Pancreas (tissue), 10 donors: ENCODE data around the gene KIF22. TPM values are rescaled to one million over a fixed set of nuclear protein-coding genes. Genes with fewer than 3 reads are reported as not detected.
A peak's percentile ranks its signal among the peaks of the same experiment; 100 is the strongest.

Source experiments
- ATAC-seq, 4 donors: fragments of 200-7000 bp; cut with Tn5 transposase; one replicate each; pipeline versions ENCODE4 v1.8.0 to v1.9.1; 2020; ENCODE audit warnings: mild to moderate bottlenecking in 4 of 4, moderate library complexity in 4 of 4
- DNase-seq, 6 donors: peaks; one replicate each; pipeline ENCODE4 v3.0.0-alpha.2; 2020
- FAIRE-seq: peaks from 2 replicates; lab custom pipeline; 2012; peaks lifted over from hg19 to GRCh38; lab: Jason Lieb, UNC
- H3K27ac ChIP-seq, 4 donors: fragments of 200-600 bp; sonication (generic); 1 replicate in 3 of 4; 2 replicates in 1 of 4; pipeline versions ENCODE4 v1.5.0 to v1.8.0; 2020
- H3K27me3 ChIP-seq, 4 donors: fragments of 200-600 bp; one replicate each; pipeline ENCODE4 v1.8.0; 2021
- H3K36me3 ChIP-seq, 3 donors: fragments of 200-600 bp; sonication (generic) in 1 of 3; one replicate each; pipeline versions ENCODE4 v1.5.0 to v1.8.0; 2020 to 2021
- H3K4me1 ChIP-seq, 3 donors: fragments of 200-600 bp; one replicate each; pipeline ENCODE4 v1.8.0; 2021
- H3K4me3 ChIP-seq, 4 donors: fragments of 200-600 bp; sonication (generic) in 2 of 4; one replicate each; pipeline versions ENCODE4 v1.5.0 to v1.8.0; 2020 to 2021
- H3K9me3 ChIP-seq, 4 donors: fragments of 200-600 bp; one replicate each; pipeline ENCODE4 v1.8.0; 2021
- WGBS, 2 donors: extraction: QIAGEN DNeasy Blood & Tissue Kit; methylation state at CpG; one replicate each; pipeline ENCODE4 v1.1.7; 2013; 5-methylcytosine and 5-hydroxymethylcytosine counted together
- intact Hi-C, 3 donors: fragments of 100-400 bp; cut with DNase I; formaldehyde crosslinking; loops; one replicate each; pipeline versions ENCODE4 v1.11.1 to v1.14.2; 2022
- polyA plus RNA-seq, 2 donors: library from polyadenylated mRNA; stranded (reverse); fragments of 200-250 nt; gene quantifications; one replicate each; pipeline ENCODE4 v1.2.3, GENCODE V29; 2013
- total RNA-seq, 6 donors: library from RNA; stranded (reverse); fragmentation: NEBNext Ultra II Directional in 4 of 6; extraction: Animal tissue kit (Norgen Biotek cat#: 25700) in 4 of 6; gene quantifications; one replicate each; pipeline versions ENCODE4 v1.2.1 to v1.2.4, GENCODE V29; 2021 to 2023
- TF ChIP-seq, protein P1 (sequence below), 4 donors: fragments of 200-600 bp; sonication (generic) in 3 of 4; IDR thresholded peaks; one replicate each; pipeline versions ENCODE4 v1.5.0 to v1.8.0; 2021; ENCODE audit warnings: antibody characterized with exemption in 4 of 4
- donor health status: healthy with polysubstance abuse.
- donor health status: DM: no; HTN: no; CAD: no; lungs with moderate emphysema.
- donor health status: DM: no; HTN: no; CAD: no.
- donor health status: control.
- donor health status: control.
- donor health status: Bipolar disorder and iron deficiency.
- donor health status: DM: yes; HTN: yes; CAD: no.
- donor health status: DM: no; HTN: no; CAD: no.
- donor health status: DM: no; HTN: no; CAD: no.
- donor health status: DM: yes; HTN: yes; CAD: no.

The KIF22 gene
- total and polyA plus RNA-seq, 8 donors = 7.7 to 51.2 (median 13.9) TPM

- Histone ChIP-seq H3K27ac (no peak overlapping the region), H3K27me3 (no peaks in the 10 kb centered on the region), H3K36me3 (no peaks in the 10 kb centered on the region), H3K4me3 (no peak overlapping the region), H3K4me1 (peaks cover 9 to 16% (median 11%) of the 10 kb centered on the region in 3 donors), H3K9me3 (no peaks in the 10 kb centered on the region)
- DNase-seq = no peak
- no peak for FAIRE-seq
- intact Hi-C loops = no loop called here
- ATAC-seq = no peak
- TF ChIP-seq, protein P1, sequence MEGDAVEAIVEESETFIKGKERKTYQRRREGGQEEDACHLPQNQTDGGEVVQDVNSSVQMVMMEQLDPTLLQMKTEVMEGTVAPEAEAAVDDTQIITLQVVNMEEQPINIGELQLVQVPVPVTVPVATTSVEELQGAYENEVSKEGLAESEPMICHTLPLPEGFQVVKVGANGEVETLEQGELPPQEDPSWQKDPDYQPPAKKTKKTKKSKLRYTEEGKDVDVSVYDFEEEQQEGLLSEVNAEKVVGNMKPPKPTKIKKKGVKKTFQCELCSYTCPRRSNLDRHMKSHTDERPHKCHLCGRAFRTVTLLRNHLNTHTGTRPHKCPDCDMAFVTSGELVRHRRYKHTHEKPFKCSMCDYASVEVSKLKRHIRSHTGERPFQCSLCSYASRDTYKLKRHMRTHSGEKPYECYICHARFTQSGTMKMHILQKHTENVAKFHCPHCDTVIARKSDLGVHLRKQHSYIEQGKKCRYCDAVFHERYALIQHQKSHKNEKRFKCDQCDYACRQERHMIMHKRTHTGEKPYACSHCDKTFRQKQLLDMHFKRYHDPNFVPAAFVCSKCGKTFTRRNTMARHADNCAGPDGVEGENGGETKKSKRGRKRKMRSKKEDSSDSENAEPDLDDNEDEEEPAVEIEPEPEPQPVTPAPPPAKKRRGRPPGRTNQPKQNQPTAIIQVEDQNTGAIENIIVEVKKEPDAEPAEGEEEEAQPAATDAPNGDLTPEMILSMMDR (IDR thresholded peaks at IDR 0.05) = no peak
- 59% methylated on average over 6 of the region's 6 CpGs for WGBS, 2 donors
These were observed 28.7 kb upstream of the KIF22 start for GRCh38 chr16:29761882-29762281.

DNA sequence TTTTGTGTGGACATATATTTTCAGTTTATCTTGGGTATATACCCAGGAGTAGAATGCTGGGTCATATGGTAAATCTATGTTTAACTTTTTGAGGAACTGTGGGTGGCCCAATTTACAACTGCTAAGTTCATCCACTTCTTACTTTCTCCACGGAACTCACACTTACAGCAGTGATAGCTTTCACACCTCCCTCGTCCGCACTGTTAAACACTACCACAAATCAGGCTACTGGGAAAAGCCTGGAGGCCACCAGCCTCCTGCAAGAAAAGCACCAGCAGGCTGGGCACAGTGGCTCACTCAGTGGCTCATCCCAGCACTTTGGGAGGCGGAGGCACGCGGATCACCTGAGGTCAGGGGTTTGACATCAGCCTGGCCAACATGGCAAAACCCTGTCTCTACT is 27.2 kb upstream of the KIF22 start:
- no peaks in the 10 kb centered on the region for H3K27me3 ChIP-seq
- peaks cover 9 to 16% (median 11%) of the 10 kb centered on the region in 3 donors for H3K4me1 ChIP-seq
- TF ChIP-seq, protein P1 (IDR thresholded peaks at IDR 0.05) = no peak
- peak in 1 of 6 donors; percentile 13 for DNase-seq
- WGBS, 2 donors = 90 to 93% methylated on average over 6 of the region's 6 CpGs
- no peak overlapping the region for H3K4me3 ChIP-seq
- FAIRE-seq = no peak
- H3K27ac ChIP-seq = no peak overlapping the region
- ATAC-seq = no peak
- H3K36me3 ChIP-seq = no peaks in the 10 kb centered on the region
- intact Hi-C loops = no loop called here
- H3K9me3 ChIP-seq = no peaks in the 10 kb centered on the region

DNA sequence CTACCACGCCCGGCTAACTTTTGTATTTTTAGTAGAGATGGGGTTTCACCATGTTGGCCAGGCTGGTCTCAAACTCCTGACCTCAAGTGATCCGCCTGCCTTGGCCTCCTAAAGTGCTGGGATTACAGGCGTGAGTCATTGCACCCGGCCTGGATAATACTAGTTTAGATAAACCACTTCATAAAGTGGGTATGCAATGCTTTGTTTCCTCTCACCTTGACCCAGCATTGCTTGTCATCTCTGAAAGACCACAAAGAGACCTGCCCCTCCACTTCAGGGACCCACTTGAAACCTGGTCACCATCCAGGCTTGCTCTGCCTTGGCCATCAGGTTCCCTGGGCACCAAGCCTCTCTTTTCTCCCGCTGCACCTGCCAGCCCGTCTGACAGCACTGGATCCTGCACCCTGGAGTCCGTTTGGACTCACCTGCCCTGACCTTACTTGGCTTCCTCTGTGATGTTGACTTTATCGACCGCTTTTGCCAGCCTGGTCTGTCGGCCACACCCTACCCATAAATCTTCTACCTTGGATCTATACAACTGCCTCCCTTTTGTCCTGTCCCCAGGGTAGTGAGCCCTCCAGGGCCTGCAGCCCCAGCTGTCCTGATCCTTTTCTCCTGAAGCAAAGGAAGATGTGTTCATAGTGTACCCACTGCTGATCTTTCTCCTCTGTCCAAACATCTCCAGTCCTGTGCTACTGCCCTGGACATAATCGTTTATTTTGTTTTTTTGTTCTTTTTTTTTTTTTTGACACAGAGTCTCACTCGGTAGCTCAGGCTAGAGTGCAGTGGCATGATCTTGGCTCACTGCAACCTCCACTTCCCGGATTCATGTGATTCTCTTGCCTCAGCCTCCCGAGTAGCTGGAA is 25.2 kb upstream of the KIF22 start:
- H3K4me1 ChIP-seq = peaks cover 9 to 16% (median 11%) of the 10 kb centered on the region in 3 donors
- no peak for FAIRE-seq
- H3K9me3 ChIP-seq = no peaks in the 10 kb centered on the region
- no peaks in the 10 kb centered on the region for H3K27me3 ChIP-seq
- no peak overlapping the region for H3K4me3 ChIP-seq
- 18 to 20% methylated on average over 15 of the region's 15 CpGs for WGBS, 2 donors
- no peaks in the 10 kb centered on the region for H3K36me3 ChIP-seq
- intact Hi-C loops = no loop called here
- TF ChIP-seq, protein P1 (IDR thresholded peaks at IDR 0.05) = no peak
- peak; percentile 63 to 89 (median 80) for DNase-seq
- H3K27ac ChIP-seq = peak overlapping the region; percentile 17 to 27 (median 22)
- ATAC-seq = peak; percentile 94 to 98 (median 96)

- FAIRE-seq = no peak
- DNase-seq = no peak
- TF ChIP-seq, protein P1 (IDR thresholded peaks at IDR 0.05) = no peak
- Histone ChIP-seq H3K4me1 (peaks cover 9 to 16% (median 11%) of the 10 kb centered on the region in 3 donors), H3K36me3 (no peaks in the 10 kb centered on the region), H3K4me3 (no peak overlapping the region), H3K27me3 (no peaks in the 10 kb centered on the region), H3K9me3 (no peaks in the 10 kb centered on the region), H3K27ac (no peak overlapping the region)
- WGBS, 2 donors = 86 to 98% methylated on average over 3 of the region's 3 CpGs
- no peak for ATAC-seq
- intact Hi-C loops = no loop called here
These were observed 24.0 kb upstream of the KIF22 start for GRCh38 chr16:29766571-29766970.

DNA sequence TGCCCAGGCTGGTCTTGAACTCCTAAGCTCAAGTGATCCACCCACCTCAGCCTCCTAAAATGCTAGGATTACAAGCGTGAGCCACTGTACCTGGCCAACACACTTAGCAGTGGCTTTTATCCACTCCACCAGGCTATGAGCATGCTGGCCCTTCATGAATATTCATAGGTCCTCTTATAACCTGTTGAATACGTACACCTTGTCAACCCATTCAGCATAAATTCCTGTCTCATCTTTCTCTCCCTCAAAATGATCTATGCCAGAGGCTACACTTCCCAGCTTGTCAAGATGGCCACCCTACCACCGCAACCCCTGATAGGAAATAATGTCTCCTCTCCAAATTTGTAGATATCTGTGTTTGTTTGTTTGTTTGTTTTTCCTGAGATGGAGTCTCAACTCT is 23.5 kb upstream of the KIF22 start:
- H3K4me1 ChIP-seq = peaks cover 9 to 16% (median 11%) of the 10 kb centered on the region in 3 donors
- no peak overlapping the region for H3K27ac ChIP-seq
- FAIRE-seq = no peak
- no peak for DNase-seq
- intact Hi-C loops = no loop called here
- no peak for ATAC-seq
- TF ChIP-seq, protein P1 (IDR thresholded peaks at IDR 0.05) = no peak
- WGBS, 2 donors = 94 to 98% methylated on average over 3 of the region's 3 CpGs
- H3K9me3 ChIP-seq = no peaks in the 10 kb centered on the region
- H3K36me3 ChIP-seq = no peaks in the 10 kb centered on the region
- no peaks in the 10 kb centered on the region for H3K27me3 ChIP-seq
- no peak overlapping the region for H3K4me3 ChIP-seq
